Ascending aorta (tissue), 2 donors: ENCODE results near the gene CSPG5. TPM values are rescaled to one million over a fixed set of nuclear protein-coding genes. Genes with fewer than 3 reads are reported as not detected.

Experiments used
- DNase-seq, 2 donors: peaks; one replicate each; pipeline ENCODE4 v3.0.0-alpha.2; 2019; ENCODE audit warnings: low spot score in 2 of 2
- H3K27ac ChIP-seq, 2 donors: fragments of 200-600 bp; sonication (generic); one replicate each; pipeline ENCODE4 v1.5.1; 2016 to 2017; ENCODE audit warnings: mild to moderate bottlenecking in 1 of 2
- H3K27me3 ChIP-seq: fragments of 200-600 bp; sonication (generic); one replicate; pipeline ENCODE4 v1.5.1; 2017
- H3K36me3 ChIP-seq, 2 donors: fragments of 200-600 bp; sonication (generic); one replicate each; pipeline ENCODE4 v1.5.1; 2016
- H3K4me1 ChIP-seq, 2 donors: fragments of 200-600 bp; sonication (generic); one replicate each; pipeline ENCODE4 v1.5.1; 2016 to 2017; ENCODE audit warnings: mild to moderate bottlenecking in 1 of 2
- H3K4me3 ChIP-seq, 2 donors: fragments of 200-600 bp; sonication (generic); one replicate each; pipeline ENCODE4 v1.5.1; 2016 to 2017; ENCODE audit warnings: mild to moderate bottlenecking in 1 of 2
- H3K9me3 ChIP-seq, 2 donors: fragments of 200-600 bp; sonication (generic); one replicate each; pipeline ENCODE4 v1.5.1; 2016
- intact Hi-C: fragments of 100-400 bp; cut with DNase I; formaldehyde crosslinking; loops from one replicate; pipeline ENCODE4 v1.15.1; 2023
- total RNA-seq: library from RNA; depleted of rRNA; stranded (reverse); fragments of >200 nt; gene quantifications from one replicate; pipeline ENCODE4 v1.1.0, GENCODE V29; 2016
- TF ChIP-seq, protein P1 (sequence below), 3 experiments: fragments of 200-600 bp in 2 of 3; fragments of 450-650 bp in 1 of 3; sonication (generic) in 2 of 3; IDR thresholded peaks; one replicate each; pipeline ENCODE4 v1.5.1; 2016 to 2019; ENCODE audit warnings: antibody characterized with exemption in 3 of 3, mild to moderate bottlenecking in 1 of 3, moderate library complexity in 1 of 3

The CSPG5 gene
- total RNA-seq, 1 donor from 2014 or later = 1.7 TPM

DNA sequence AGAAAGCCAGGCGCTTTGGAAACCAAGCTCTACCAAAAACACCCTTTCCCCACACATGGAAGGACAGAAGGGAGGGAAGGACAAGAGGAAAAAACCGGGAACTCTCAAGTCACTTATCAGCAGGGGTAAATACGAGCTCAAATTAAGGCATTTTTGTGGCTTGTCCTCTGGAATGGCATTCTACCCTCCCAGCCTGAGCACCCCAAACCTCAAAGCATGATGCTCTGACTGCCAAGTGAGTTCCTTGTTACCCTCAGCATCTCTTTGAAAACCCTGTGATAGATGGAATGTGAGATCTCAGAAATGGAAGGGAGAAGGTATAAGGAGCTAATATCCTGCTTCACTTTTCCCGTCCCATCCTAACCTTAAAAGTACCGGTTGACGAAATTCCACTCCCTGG is 8.1 kb upstream of the CSPG5 start:
- Histone ChIP-seq H3K27me3 (no peaks in the 10 kb centered on the region), H3K4me1 (no peaks in the 10 kb centered on the region), H3K36me3 (peaks cover 28 to 51% of the 10 kb centered on the region in 2 donors), H3K4me3 (no peak overlapping the region), H3K9me3 (no peaks in the 10 kb centered on the region), H3K27ac (no peak overlapping the region)
- DNase-seq = no peak
- TF ChIP-seq, protein P1, sequence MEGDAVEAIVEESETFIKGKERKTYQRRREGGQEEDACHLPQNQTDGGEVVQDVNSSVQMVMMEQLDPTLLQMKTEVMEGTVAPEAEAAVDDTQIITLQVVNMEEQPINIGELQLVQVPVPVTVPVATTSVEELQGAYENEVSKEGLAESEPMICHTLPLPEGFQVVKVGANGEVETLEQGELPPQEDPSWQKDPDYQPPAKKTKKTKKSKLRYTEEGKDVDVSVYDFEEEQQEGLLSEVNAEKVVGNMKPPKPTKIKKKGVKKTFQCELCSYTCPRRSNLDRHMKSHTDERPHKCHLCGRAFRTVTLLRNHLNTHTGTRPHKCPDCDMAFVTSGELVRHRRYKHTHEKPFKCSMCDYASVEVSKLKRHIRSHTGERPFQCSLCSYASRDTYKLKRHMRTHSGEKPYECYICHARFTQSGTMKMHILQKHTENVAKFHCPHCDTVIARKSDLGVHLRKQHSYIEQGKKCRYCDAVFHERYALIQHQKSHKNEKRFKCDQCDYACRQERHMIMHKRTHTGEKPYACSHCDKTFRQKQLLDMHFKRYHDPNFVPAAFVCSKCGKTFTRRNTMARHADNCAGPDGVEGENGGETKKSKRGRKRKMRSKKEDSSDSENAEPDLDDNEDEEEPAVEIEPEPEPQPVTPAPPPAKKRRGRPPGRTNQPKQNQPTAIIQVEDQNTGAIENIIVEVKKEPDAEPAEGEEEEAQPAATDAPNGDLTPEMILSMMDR (IDR thresholded peaks at IDR 0.05) = no peak
- intact Hi-C loops = no loop called here

DNA sequence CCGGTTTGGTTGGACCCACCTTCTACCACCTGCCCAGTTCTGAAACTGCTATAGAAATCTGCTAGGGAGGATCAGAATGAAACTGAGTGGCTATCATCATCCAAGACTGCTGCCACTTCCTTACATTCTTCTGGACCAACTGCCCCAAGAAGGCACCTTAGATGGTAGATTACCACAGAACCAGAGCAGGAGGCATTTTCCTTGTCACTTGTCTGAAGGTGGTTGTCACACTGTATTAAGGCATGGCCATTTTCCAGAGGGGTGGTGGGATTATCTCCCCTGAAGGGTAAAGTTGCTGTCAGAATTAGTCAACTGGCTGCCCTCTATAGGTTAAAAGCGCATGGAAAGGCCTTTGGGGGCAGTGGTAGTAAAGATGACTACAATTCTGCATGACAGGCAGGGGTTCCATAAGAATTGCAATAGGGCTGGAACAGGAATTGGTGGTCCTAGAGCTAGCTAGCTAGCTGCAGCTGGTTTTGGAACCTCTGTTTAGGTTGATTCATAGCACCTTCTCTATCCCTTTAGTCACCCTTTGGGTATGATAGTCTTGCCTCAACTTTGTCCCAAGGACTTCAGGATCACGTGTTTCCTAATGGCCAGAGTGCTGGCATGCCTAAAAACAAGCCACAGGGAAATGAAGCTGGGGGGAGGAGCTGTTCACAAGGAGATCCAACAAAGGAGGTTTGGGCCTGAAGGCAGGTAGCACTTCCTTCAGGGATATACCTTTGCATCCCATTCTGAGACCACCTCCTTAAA is 4.8 kb upstream of the CSPG5 start:
- no peak for DNase-seq
- H3K36me3 ChIP-seq = peaks cover 16 to 34% of the 10 kb centered on the region in 2 donors
- no peak overlapping the region for H3K4me3 ChIP-seq
- TF ChIP-seq, protein P1 (IDR thresholded peaks at IDR 0.05) = no peak
- peaks cover 0 to 4% of the 10 kb centered on the region in 2 donors for H3K4me1 ChIP-seq
- intact Hi-C loops = no loop called here
- no peaks in the 10 kb centered on the region for H3K27me3 ChIP-seq
- no peak overlapping the region for H3K27ac ChIP-seq
- H3K9me3 ChIP-seq = no peaks in the 10 kb centered on the region

DNA sequence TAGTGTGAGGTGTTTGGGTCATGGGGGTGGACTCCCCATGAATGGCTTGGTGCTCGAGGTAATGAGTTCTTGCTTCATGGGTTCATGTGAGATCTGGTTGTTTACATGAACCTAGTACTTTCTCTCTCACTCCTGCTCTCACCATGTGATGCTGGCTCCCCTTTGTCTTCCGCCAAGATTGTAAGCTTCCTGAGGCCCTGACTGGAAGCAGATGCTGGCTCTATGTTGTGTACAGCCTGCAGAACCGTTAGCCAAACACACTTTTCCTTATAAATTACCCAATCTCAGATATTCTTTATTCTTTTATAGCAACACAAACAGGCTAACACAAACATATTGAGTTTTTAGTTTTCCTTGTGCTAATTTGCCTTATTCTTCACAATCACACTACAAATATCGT is 3.2 kb upstream of the CSPG5 start:
- H3K4me3 ChIP-seq = no peak overlapping the region
- no peak overlapping the region for H3K27ac ChIP-seq
- no peaks in the 10 kb centered on the region for H3K9me3 ChIP-seq
- no peaks in the 10 kb centered on the region for H3K27me3 ChIP-seq
- no peak for DNase-seq
- H3K4me1 ChIP-seq = peaks cover 0 to 10% of the 10 kb centered on the region in 2 donors
- peaks cover 6 to 18% of the 10 kb centered on the region in 2 donors for H3K36me3 ChIP-seq
- intact Hi-C loops = no loop called here
- TF ChIP-seq, protein P1 (IDR thresholded peaks at IDR 0.05) = no peak

DNA sequence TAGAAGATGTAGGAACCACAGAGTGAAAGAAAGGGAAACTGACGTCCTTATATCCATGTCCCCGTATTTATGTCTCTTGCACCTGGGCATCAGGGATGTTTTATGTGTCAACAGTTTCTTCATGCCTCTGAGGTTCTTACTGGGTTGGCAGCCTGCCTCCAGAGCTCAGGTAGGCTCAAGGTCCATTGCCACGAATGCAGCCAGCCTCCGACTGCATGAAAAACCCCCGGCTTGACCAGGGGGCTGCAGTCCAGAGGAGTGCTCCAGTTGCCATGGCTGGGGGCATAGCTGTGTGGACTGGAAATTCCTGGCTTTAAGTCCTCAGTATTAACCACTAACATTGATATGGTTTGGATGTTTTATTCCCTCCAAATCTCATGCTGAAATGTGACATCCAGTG is 2.8 kb upstream of the CSPG5 start:
- Histone ChIP-seq H3K36me3 (peaks cover 2 to 14% of the 10 kb centered on the region in 2 donors), H3K27ac (no peak overlapping the region), H3K9me3 (no peaks in the 10 kb centered on the region), H3K27me3 (no peaks in the 10 kb centered on the region), H3K4me3 (no peak overlapping the region), H3K4me1 (peaks cover 0 to 10% of the 10 kb centered on the region in 2 donors)
- TF ChIP-seq, protein P1 (IDR thresholded peaks at IDR 0.05) = no peak
- no peak for DNase-seq
- intact Hi-C loops = no loop called here

DNA sequence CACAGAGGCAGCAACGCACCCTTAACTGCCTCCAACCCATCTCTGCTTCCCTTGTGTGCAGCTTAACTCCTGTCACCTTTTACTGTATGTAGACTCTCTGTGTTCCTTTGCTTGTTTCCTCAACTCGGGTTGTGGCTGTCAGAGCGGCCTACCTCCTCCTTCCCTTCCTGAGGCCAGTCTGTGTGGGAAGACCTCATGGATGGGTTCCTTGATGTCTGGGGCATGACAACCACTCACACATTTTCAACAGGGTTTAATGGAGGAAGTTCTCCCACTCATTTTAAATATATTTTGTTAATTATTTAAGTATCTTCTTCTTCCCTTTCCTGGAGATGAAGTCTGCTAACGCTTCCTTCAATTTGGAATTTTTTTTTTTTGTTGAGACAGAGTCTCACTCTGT is 1.8 kb upstream of the CSPG5 start:
- H3K27me3 ChIP-seq = no peaks in the 10 kb centered on the region
- H3K9me3 ChIP-seq = no peaks in the 10 kb centered on the region
- H3K4me3 ChIP-seq = no peak overlapping the region
- intact Hi-C loops = no loop called here
- no peak for DNase-seq
- TF ChIP-seq, protein P1 (IDR thresholded peaks at IDR 0.05) = no peak
- H3K27ac ChIP-seq = no peak overlapping the region
- H3K4me1 ChIP-seq = peaks cover 0 to 10% of the 10 kb centered on the region in 2 donors
- H3K36me3 ChIP-seq = peaks cover 0 to 7% of the 10 kb centered on the region in 2 donors
